Loucy (cell line): Measurements from ENCODE around the gene PRR36.

Experiments used
- CTCF ChIP-seq: fragments of 200-600 bp; sonication (generic); conservative IDR thresholded peaks from 2 replicates; pipeline ENCODE4 v1.5.1; 2014; ENCODE audit warnings: mild to moderate bottlenecking, antibody characterized with exemption, low read length
- EZH2phosphoT487 ChIP-seq: fragments of 200-600 bp; IDR thresholded peaks from 2 replicates; pipeline ENCODE4 v1.6.1; 2018; ENCODE audit warnings: antibody characterized with exemption, mild to moderate bottlenecking, moderate library complexity, borderline replicate concordance

GRCh38 chr19:7914598-7915045, 40.4 kb upstream of the PRR36 start, which contains the start of gene TGFBR3L:
- TF ChIP-seq CTCF (no peak), EZH2phosphoT487 (no peak)
